Activated CD4-positive, alpha-beta T cell treated with anti-CD3 and anti-CD28 coated beads, Interleukin-2, amount 10 ng/mL, durations not matched to agents 24 days and 14 days (primary cell): ENCODE data around the gene CHST13. TPM values are rescaled to one million over a fixed set of nuclear protein-coding genes. Genes with fewer than 3 reads are reported as not detected.
A peak's percentile ranks its signal among the peaks of the same experiment; 100 is the strongest.

Experiments
- DNase-seq: peaks from one replicate; pipeline ENCODE4 v3.0.0; 2022
- H3K27ac Mint-ChIP-seq: one replicate; pipeline ENCODE4 v1.8.0; 2022; ENCODE audit warnings: mild to moderate bottlenecking, mixed read lengths
- H3K27me3 Mint-ChIP-seq: one replicate; pipeline ENCODE4 v1.8.0; 2022; ENCODE audit warnings: mixed read lengths
- H3K36me3 Mint-ChIP-seq: one replicate; pipeline ENCODE4 v1.8.0; 2022; ENCODE audit warnings: low read depth, mild to moderate bottlenecking, mixed read lengths
- H3K4me1 Mint-ChIP-seq: one replicate; pipeline ENCODE4 v1.8.0; 2021; ENCODE audit warnings: mixed read lengths
- H3K4me3 Mint-ChIP-seq: one replicate; pipeline ENCODE4 v1.8.0; 2022; ENCODE audit warnings: mild to moderate bottlenecking, moderate library complexity, mixed read lengths
- H3K9me3 Mint-ChIP-seq: one replicate; pipeline ENCODE4 v1.8.0; 2021; ENCODE audit warnings: mixed read lengths
- intact Hi-C: fragments of 100-400 bp; cut with micrococcal nuclease; formaldehyde crosslinking; loops from one replicate; pipeline ENCODE4 v1.15.1; 2023
- total RNA-seq: library from RNA; stranded (reverse); gene quantifications from 2 replicates; pipeline ENCODE4 v1.2.3, GENCODE V29; 2022

The CHST13 gene
- total RNA-seq, 1 donor from 2014 or later = not detected

DNA sequence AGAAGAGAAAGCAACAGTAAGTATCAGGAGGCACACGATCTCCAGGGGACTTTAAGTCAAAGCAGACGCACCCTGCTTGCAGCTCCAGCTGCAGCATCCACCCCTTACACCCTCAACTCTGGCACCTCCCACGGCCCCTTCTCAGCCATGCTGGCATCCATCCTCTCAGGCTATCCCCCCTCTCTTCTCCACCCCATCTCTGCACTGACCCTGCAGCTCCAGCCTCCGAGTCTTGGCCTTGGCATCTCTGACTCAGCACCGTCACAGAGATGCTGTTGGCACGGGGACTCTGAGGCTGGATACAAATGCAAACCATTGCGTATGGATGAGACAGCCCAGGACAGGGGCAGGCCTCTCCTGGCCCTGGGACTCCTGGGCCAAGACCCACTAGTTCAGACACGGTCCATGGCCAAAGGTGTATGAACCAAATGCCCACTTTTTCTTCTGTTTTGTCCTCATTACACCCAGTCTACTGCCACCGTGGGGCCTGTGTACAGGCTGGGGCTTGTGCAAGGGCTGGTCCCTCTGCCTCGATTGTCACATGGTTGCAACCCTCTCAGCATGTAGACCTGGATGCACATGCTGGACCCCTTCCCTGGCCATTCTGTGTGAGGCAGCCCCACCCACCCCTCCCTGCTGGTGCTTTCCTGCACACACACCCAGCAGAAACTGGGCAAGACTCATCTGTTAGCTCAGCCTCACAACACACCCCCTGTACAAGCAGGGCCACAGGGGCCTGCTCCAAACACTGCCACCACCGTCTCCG lies 29.6 kb upstream of the CHST13 start:
- H3K4me1 Mint-ChIP-seq = peaks cover 9% of the 10 kb centered on the region

DNA sequence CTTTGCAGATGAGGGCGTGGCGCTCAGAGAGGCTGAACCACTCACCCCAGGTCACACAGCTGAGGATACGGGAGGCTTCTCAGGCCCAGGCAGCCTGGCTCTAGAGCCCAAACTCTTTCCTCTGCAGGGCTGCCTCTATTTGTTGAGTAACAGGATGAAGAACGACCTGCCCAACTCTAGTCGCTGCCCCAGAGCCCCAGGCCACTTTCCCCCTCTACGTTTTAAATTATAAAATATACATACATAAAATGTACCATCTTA lies 29.1 kb upstream of the CHST13 start:
- no peaks in the 10 kb centered on the region for H3K9me3 Mint-ChIP-seq
- H3K4me3 Mint-ChIP-seq = no peak overlapping the region
- no peaks in the 10 kb centered on the region for H3K36me3 Mint-ChIP-seq
- intact Hi-C loops = no loop called here
- peaks cover 9% of the 10 kb centered on the region for H3K4me1 Mint-ChIP-seq
- H3K27me3 Mint-ChIP-seq = no peaks in the 10 kb centered on the region
- DNase-seq = no peak
- no peak overlapping the region for H3K27ac Mint-ChIP-seq

More for the DNA sequence above, 29.6 kb upstream of the CHST13 start:
- intact Hi-C loops = no loop called here
- H3K9me3 Mint-ChIP-seq = no peaks in the 10 kb centered on the region
- H3K4me3 Mint-ChIP-seq = no peak overlapping the region
- H3K36me3 Mint-ChIP-seq = no peaks in the 10 kb centered on the region
- H3K27me3 Mint-ChIP-seq = no peaks in the 10 kb centered on the region
- no peak for DNase-seq
- H3K27ac Mint-ChIP-seq = no peak overlapping the region

DNA sequence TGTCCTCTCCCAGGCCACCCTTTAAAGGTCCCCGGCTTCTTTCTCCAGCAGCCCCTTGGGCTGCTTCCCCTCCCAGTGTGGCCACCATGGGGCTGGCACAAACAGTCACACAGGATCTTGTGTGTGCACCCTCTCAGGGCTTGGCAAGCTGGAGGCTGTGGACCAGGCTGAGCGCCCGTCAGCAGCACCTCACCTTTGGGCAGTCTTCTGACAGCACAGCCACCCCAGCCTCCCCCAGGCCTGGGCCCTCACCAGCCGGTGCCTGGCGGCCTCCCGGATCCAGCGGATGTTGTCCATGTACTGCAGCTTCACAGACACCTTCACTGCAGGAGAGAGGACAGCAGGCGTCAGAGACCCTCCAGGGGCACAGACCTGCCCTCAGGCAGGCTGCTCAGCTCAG lies 28.2 kb upstream of the CHST13 start:
- H3K9me3 Mint-ChIP-seq = no peaks in the 10 kb centered on the region
- no peaks in the 10 kb centered on the region for H3K36me3 Mint-ChIP-seq
- DNase-seq = no peak
- no peak overlapping the region for H3K27ac Mint-ChIP-seq
- H3K27me3 Mint-ChIP-seq = no peaks in the 10 kb centered on the region
- peaks cover 9% of the 10 kb centered on the region for H3K4me1 Mint-ChIP-seq
- intact Hi-C loops = no loop called here
- no peak overlapping the region for H3K4me3 Mint-ChIP-seq

DNA sequence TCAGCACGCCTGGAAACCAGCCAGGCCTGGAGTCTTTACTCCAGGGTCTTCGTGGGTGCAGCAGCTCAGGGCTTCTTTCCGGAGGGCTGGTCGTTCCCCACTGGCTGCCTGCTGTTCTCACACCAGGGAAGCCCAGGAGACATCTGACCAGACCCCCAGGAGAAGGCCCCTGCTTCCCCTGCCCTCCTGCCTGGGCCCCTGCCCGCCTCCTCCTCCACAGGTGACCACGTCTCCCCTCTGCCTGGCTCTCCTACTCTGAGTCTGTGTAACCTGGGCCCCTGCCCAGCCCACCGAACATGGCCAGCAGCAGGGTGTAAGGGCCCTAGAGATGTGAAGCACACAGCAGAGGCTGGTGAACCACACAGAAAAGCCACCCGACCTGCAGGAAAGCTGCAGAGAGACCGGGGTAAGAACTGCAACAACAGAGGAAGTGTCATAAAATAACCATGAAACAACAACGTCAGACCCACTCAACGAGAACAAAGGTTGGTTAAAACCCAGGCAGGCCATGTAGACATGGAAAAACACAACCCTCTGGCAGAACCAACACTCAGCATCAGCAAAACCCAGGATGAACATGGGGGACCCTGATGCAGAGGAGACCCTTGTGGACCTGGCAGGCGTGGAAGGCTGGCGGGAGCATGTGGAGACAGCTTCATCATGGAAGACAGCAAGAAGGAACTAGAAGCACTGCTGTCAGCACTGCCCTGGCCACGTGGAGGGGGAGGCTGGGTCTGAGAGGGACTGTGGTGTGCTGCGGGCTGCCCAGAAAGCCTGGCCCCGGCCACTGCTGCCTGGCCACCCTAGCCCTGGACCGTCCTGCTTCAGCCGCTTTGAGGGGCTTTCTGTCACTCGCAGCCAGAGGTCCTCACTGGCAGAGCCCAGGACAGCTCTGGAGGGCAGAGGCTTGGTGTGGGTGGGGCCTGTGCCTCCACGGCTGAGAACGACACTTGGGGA lies 26.8 kb upstream of the CHST13 start:
- H3K27me3 Mint-ChIP-seq = no peaks in the 10 kb centered on the region
- H3K36me3 Mint-ChIP-seq = no peaks in the 10 kb centered on the region
- intact Hi-C loops = no loop called here
- peak overlapping the region; percentile 65 for H3K27ac Mint-ChIP-seq
- H3K9me3 Mint-ChIP-seq = no peaks in the 10 kb centered on the region
- H3K4me1 Mint-ChIP-seq = peaks cover 9% of the 10 kb centered on the region
- H3K4me3 Mint-ChIP-seq = no peak overlapping the region
- peak; percentile 64 for DNase-seq

DNA sequence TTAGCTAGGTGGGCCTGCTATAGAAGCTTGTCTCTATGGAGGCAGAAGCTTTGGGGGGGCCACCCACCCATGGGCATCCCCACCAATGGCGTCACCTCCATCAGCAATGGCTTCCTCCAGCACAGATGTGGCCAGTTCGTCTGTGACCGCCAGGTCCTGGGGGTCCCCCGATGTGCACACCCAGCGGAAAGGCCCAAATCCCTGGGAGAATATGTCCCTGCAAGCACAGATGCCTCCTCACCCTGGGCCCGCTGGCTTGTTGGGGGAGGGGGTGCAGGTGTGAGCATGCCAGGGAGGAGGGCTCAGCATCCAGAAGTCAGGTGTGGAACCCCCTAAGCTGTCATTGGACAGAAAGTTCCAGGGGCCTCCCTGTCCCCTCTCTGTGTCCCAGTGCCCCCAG lies 26.0 kb upstream of the CHST13 start:
- Mint-ChIP-seq H3K27ac (no peak overlapping the region), H3K4me1 (peaks cover 9% of the 10 kb centered on the region), H3K9me3 (no peaks in the 10 kb centered on the region), H3K27me3 (no peaks in the 10 kb centered on the region), H3K36me3 (no peaks in the 10 kb centered on the region), H3K4me3 (no peak overlapping the region)
- intact Hi-C loops = no loop called here
- DNase-seq = no peak

DNA sequence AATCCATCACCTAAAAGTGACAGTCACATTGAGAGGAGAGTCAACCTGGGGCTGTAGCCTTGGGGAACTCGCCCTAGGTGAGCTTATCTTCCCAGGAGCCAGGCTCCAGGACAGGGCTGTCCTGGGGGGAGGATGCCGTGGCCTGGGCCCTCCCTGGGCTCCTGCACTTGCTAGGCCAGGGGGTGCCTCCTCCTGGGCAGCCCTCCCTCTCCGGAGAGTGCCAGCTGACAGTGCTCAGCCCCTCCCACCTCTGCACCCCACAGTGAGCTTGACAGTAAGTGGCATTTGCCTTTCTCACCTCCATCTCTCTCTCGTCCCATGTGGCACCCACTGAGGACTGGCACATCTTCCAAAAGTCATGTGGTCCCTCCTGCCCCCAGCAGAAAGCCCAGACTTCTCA lies 25.5 kb upstream of the CHST13 start:
- peaks cover 6% of the 10 kb centered on the region for H3K4me1 Mint-ChIP-seq
- no peak for DNase-seq
- no peaks in the 10 kb centered on the region for H3K27me3 Mint-ChIP-seq
- no peaks in the 10 kb centered on the region for H3K9me3 Mint-ChIP-seq
- H3K36me3 Mint-ChIP-seq = no peaks in the 10 kb centered on the region
- H3K4me3 Mint-ChIP-seq = no peak overlapping the region
- no peak overlapping the region for H3K27ac Mint-ChIP-seq
- intact Hi-C loops = no loop called here

DNA sequence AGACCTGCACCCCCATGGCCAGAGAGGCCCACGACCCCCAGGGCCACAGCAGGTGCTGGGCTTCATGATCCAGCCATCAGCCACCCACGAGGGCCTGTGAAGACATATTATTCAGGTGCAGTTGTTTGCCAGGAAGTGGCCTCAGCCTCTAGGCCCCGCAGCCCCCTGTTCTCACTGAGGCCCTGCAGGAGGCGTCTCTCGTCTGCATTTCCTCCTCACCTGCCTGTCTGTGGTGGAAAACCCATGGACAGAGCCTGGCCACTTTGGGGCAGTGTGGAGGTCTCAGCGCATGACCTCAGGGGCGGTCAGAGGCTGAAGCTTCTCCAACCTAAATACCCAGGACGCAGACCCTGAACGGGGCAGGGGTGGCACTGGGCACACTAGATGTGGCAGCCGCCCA lies 25.0 kb upstream of the CHST13 start:
- Mint-ChIP-seq H3K27me3 (no peaks in the 10 kb centered on the region), H3K4me3 (no peak overlapping the region), H3K27ac (no peak overlapping the region), H3K36me3 (no peaks in the 10 kb centered on the region), H3K9me3 (no peaks in the 10 kb centered on the region), H3K4me1 (peaks cover 6% of the 10 kb centered on the region)
- intact Hi-C loops = no loop called here
- DNase-seq = no peak

DNA sequence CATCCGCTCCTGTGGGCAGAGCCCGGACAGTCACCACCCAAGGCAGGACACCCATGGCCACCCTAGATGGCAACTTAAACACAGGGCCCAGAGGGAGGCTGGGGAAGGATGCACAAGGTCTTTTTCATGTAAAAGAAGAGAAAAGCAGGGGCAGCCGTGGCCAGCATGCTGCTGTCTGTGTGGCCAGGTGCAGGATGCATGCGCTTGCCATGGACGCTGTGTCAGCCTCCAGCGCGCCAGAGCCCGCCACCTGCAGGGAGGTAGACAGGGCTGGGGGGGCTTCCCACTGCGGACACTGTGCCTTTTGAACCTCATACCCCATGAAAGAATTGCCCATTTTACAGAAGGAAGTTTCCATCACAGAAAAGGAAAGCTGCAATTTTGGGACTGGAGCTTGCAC lies 24.6 kb upstream of the CHST13 start:
- no peaks in the 10 kb centered on the region for H3K36me3 Mint-ChIP-seq
- intact Hi-C loops = no loop called here
- no peak overlapping the region for H3K4me3 Mint-ChIP-seq
- H3K4me1 Mint-ChIP-seq = peaks cover 4% of the 10 kb centered on the region
- no peak overlapping the region for H3K27ac Mint-ChIP-seq
- no peaks in the 10 kb centered on the region for H3K27me3 Mint-ChIP-seq
- DNase-seq = no peak
- no peaks in the 10 kb centered on the region for H3K9me3 Mint-ChIP-seq

DNA sequence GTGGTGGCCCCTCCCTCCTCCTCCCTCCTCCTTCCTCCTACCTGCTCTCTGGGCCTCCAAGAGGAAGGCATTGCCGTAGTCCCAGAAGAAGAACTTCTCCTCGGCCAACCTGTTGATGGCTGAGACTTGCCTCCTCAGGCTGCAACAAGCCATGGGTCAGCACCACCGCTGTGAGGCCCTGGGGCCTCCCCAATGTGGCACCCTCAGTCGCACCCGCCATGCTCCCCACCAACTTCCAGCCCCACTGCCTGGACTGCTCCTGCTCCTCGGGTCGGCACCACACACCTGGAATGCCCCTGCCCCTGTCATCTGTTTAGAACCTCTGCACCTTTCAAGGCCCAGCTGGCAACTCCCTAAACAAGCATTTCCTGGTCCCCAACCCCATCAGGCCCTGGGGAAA lies 23.9 kb upstream of the CHST13 start:
- no peak for DNase-seq
- intact Hi-C loops = no loop called here
- no peak overlapping the region for H3K4me3 Mint-ChIP-seq
- no peaks in the 10 kb centered on the region for H3K27me3 Mint-ChIP-seq
- H3K36me3 Mint-ChIP-seq = no peaks in the 10 kb centered on the region
- no peak overlapping the region for H3K27ac Mint-ChIP-seq
- H3K9me3 Mint-ChIP-seq = no peaks in the 10 kb centered on the region
- H3K4me1 Mint-ChIP-seq = peaks cover 4% of the 10 kb centered on the region

DNA sequence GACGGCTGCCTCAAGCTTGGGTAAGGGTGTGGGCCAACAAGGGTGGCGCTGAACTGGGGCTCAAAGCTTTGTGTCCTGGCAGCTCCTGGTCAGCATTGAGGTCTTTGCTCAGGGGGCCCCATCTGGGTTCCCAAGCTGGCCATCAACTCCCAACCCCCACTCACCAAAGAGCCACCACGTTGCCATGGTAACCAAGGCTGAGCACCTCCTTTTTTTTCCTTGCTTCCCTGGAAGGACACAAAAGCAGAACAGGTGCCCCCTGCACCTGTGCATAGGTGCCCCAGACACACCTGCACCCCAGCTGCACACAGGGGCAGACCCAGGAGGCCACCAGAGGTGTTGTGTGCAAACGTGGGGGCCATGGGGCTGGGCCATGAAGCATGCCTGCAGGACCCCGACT lies 22.9 kb upstream of the CHST13 start:
- intact Hi-C loops = no loop called here

DNA sequence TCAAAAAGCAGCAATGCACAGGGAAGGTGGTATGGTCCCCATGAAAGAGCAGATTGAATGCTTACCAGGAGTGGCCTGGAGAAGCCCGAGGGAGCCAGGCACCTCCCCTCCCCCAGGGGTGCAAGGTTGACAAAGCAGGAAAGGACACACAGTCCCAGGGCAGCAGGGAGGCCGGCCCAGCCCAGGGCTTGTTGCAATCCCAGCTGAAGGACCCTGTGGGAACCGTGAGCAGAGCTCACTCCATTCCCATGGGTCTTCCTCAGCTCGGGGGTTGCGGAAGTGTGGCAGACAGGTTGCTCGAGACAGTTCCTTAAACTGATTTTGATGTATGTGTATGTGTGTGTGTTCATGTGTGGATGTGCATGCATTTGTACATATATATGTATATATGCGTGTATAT lies 22.2 kb upstream of the CHST13 start:
- Mint-ChIP-seq H3K9me3 (no peaks in the 10 kb centered on the region), H3K36me3 (no peaks in the 10 kb centered on the region), H3K27ac (no peak overlapping the region), H3K4me3 (no peak overlapping the region), H3K4me1 (peaks cover 4% of the 10 kb centered on the region), H3K27me3 (no peaks in the 10 kb centered on the region)
- no peak for DNase-seq
- intact Hi-C loops = no loop called here

More for the DNA sequence above, 22.9 kb upstream of the CHST13 start:
- Mint-ChIP-seq H3K4me3 (no peak overlapping the region), H3K4me1 (peaks cover 4% of the 10 kb centered on the region), H3K36me3 (no peaks in the 10 kb centered on the region), H3K27ac (no peak overlapping the region), H3K9me3 (no peaks in the 10 kb centered on the region), H3K27me3 (no peaks in the 10 kb centered on the region)
- DNase-seq = no peak

DNA sequence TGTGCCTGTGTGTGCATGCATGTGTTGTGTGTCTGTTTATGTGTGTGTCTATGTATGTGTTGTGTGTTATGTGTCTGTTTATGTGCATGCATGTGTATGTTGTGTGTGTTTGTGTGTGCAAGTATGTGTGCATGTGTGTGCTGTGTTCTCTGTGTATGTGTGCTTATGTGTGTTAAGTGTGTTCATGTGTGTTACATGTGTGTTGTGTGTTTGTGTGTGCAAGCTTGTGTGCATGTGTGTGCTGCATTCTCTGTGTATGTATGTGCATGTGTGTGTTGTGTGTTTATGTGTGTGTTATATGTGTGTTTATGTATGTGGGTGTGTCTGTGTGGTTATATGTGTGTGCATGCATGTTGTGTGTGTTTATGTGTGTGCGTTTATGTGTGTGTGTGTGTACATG lies 21.3 kb upstream of the CHST13 start:
- Mint-ChIP-seq H3K9me3 (no peaks in the 10 kb centered on the region), H3K27ac (no peak overlapping the region), H3K4me3 (no peak overlapping the region), H3K4me1 (no peaks in the 10 kb centered on the region), H3K27me3 (no peaks in the 10 kb centered on the region), H3K36me3 (no peaks in the 10 kb centered on the region)
- DNase-seq = no peak
- intact Hi-C loops = no loop called here

DNA sequence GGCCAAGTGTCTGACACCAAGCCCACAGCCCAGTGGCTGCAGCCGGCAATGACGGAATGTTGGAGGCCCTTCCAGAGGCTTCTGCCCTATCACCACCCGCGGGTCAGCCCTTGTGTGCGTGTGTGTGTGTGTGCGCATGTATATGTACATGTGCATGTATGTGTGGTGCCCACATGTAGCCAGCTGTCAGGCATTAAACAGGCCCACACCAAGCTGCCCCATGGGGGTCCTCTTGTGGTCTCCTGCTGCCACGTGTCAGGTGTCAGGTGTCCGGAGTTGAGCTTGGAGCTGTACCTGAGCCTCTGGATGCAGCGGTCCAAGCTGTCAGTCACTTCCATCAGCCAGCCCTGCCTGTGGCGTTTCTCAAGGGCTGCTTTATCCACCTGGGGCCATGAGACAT lies 20.3 kb upstream of the CHST13 start:
- no peak for DNase-seq
- H3K36me3 Mint-ChIP-seq = no peaks in the 10 kb centered on the region
- intact Hi-C loops = no loop called here
- no peaks in the 10 kb centered on the region for H3K9me3 Mint-ChIP-seq
- H3K27me3 Mint-ChIP-seq = no peaks in the 10 kb centered on the region
- H3K4me1 Mint-ChIP-seq = no peaks in the 10 kb centered on the region
- H3K27ac Mint-ChIP-seq = no peak overlapping the region
- H3K4me3 Mint-ChIP-seq = no peak overlapping the region

DNA sequence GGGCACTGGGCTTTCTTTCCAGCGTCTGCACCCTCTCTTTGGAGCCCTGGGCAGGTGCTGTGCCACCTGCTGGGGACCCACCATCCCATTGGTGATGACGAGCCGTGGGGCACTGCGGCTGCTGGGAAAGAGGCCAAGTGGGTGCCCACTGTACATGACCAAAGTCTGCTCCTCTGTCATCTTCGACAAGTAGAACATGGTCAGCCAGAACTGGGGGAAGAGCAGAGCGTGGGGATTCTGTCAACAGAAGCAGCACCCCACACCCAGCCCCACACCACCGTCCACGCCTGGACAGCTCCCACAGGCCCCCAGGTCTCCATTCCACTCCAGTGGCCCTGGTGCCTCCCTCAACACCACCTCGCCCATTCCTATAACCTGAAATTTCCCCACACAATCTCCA lies 16.1 kb upstream of the CHST13 start:
- H3K9me3 Mint-ChIP-seq = no peaks in the 10 kb centered on the region
- no peaks in the 10 kb centered on the region for H3K27me3 Mint-ChIP-seq
- DNase-seq = no peak
- no peaks in the 10 kb centered on the region for H3K36me3 Mint-ChIP-seq
- intact Hi-C loops = no loop called here
- no peaks in the 10 kb centered on the region for H3K4me1 Mint-ChIP-seq
- no peak overlapping the region for H3K4me3 Mint-ChIP-seq
- no peak overlapping the region for H3K27ac Mint-ChIP-seq
